ENCODE data around the gene CARNS1. TPM values are rescaled to one million over a fixed set of nuclear protein-coding genes. Genes with fewer than 3 reads are reported as not detected.

CARNS1 gene
- total RNA-seq, 3 donors from 2014 or later, result 0.16 to 4.2 (median 0.66) TPM

- H3K9me3 ChIP-seq, result no peaks in the 10 kb centered on the region
- H3K27ac ChIP-seq, result no peak overlapping the region
- peaks cover 4 to 5% of the 10 kb centered on the region in 2 donors for H3K4me1 ChIP-seq
- TF ChIP-seq POLR2A (IDR thresholded peaks at IDR 0.05) (no peak), CTCF (IDR thresholded peaks at IDR 0.05) (no peak), POLR2AphosphoS5 (IDR thresholded peaks at IDR 0.05) (no peak)
- no peak for DNase-seq (ENCODE audit: low spot score in 2 of 2)
- H3K36me3 ChIP-seq, result no peaks in the 10 kb centered on the region
- no peak overlapping the region for H3K4me3 ChIP-seq
- no peaks in the 10 kb centered on the region for H3K27me3 ChIP-seq
- intact Hi-C loops (cut with DNase I; ENCODE audit: low total_unique reads), result no loop called here
These were observed 55.0 kb downstream of the CARNS1 start for GRCh38 chr11:67470337-67471002.

- intact Hi-C loops (cut with DNase I; ENCODE audit: low total_unique reads), result loop anchor here (2.0 kb wide), 1 partner anchor 38 kb away; no protein-coding TSS in a partner anchor
- no peak for TF ChIP-seq POLR2A (IDR thresholded peaks at IDR 0.05)
- TF ChIP-seq POLR2AphosphoS5 (IDR thresholded peaks at IDR 0.05), result no peak
- no peak for TF ChIP-seq CTCF (IDR thresholded peaks at IDR 0.05)
These were observed 57.4 kb downstream of the CARNS1 start for GRCh38 chr11:67472882-67473281.

More at GRCh38 chr11:67472882-67473281, 57.4 kb downstream of the CARNS1 start:
- H3K27me3 ChIP-seq, result no peaks in the 10 kb centered on the region
- no peak overlapping the region for H3K27ac ChIP-seq
- H3K4me3 ChIP-seq, result no peak overlapping the region
- H3K9me3 ChIP-seq, result no peaks in the 10 kb centered on the region
- no peaks in the 10 kb centered on the region for H3K4me1 ChIP-seq
- H3K36me3 ChIP-seq, result no peaks in the 10 kb centered on the region
- DNase-seq (ENCODE audit: low spot score in 2 of 2), result no peak

Other genes with a start within 250 kb of the CARNS1 start
- gene GRK2, start 149.2 kb upstream of the CARNS1 start, total RNA-seq, result 10 to 100 TPM; 41.1 to 52.8 (median 52.1) TPM
- gene ANKRD13D, start 126.4 kb upstream of the CARNS1 start, total RNA-seq, result 10 to 100 TPM; 23.7 to 51.8 (median 40.7) TPM
- 10 to 100 TPM; 28.8 to 55.2 (median 34.4) TPM for gene SSH3, start 112.1 kb upstream of the CARNS1 start, total RNA-seq
- gene POLD4, start 62.1 kb upstream of the CARNS1 start, total RNA-seq, result 10 to 100 TPM; 48.7 to 91.5 (median 69.2) TPM
- 10 to 100 TPM in 2 of 3 donors, 1 to 10 TPM in 1; 3.2 to 11.1 (median 10.2) TPM for gene CLCF1, start 42.1 kb upstream of the CARNS1 start, total RNA-seq
- gene RAD9A, start 23.7 kb upstream of the CARNS1 start, total RNA-seq, result 10 to 100 TPM; 11.0 to 31.0 (median 24.6) TPM
- gene PPP1CA, start 13.8 kb upstream of the CARNS1 start, total RNA-seq, result 10 to 100 TPM; 73.1 to 91.9 (median 76.7) TPM
- 1 to 10 TPM in 2 of 3 donors, under 1 TPM in 1; 0.66 to 2.0 (median 1.6) TPM for gene TBC1D10C, start 11.6 kb upstream of the CARNS1 start, total RNA-seq
- gene RPS6KB2, start 12.8 kb downstream of the CARNS1 start, total RNA-seq, result 10 to 100 TPM; 28.0 to 41.6 (median 40.1) TPM
- 1 to 10 TPM; 2.1 to 9.2 (median 8.0) TPM for gene PTPRCAP, start 22.0 kb downstream of the CARNS1 start, total RNA-seq
- 10 to 100 TPM; 73.6 to 84.3 (median 80.0) TPM for gene CORO1B, start 27.8 kb downstream of the CARNS1 start, total RNA-seq
- gene GPR152, start 37.1 kb downstream of the CARNS1 start, total RNA-seq, result not detected
- gene CABP4, start 39.7 kb downstream of the CARNS1 start, total RNA-seq, result 10 to 100 TPM in 1 of 3 donors, 1 to 10 TPM in 2; 3.5 to 10.7 (median 3.9) TPM
- 10 to 100 TPM; 37.8 to 54.2 (median 42.3) TPM for gene TMEM134, start 53.6 kb downstream of the CARNS1 start, total RNA-seq
- gene AIP, start 67.3 kb downstream of the CARNS1 start, total RNA-seq, result 10 to 100 TPM; 66.4 to 84.5 (median 69.8) TPM
- 10 to 100 TPM in 2 of 3 donors, 1 to 10 TPM in 1; 6.4 to 20.0 (median 11.7) TPM for gene PITPNM1, start 89.7 kb downstream of the CARNS1 start, total RNA-seq
- gene CDK2AP2, start 92.5 kb downstream of the CARNS1 start, total RNA-seq, result 10 to 100 TPM; 32.1 to 35.4 (median 32.8) TPM
- gene CABP2, start 107.8 kb downstream of the CARNS1 start, total RNA-seq, result not detected
- gene GSTP1, start 168.1 kb downstream of the CARNS1 start, total RNA-seq, result 1,000 to 10,000 TPM in 2 of 3 donors, 100 to 1,000 TPM in 1; 552 to 1,029 (median 1,013) TPM
- 100 to 1,000 TPM; 159 to 222 (median 186) TPM for gene NDUFV1, start 191.3 kb downstream of the CARNS1 start, total RNA-seq
- gene NUDT8, start 214.3 kb downstream of the CARNS1 start, total RNA-seq, result 10 to 100 TPM in 2 of 3 donors, 1 to 10 TPM in 1; 9.7 to 15.1 (median 12.0) TPM
- not detected for gene TBX10, start 224.1 kb downstream of the CARNS1 start, total RNA-seq
- gene ACY3, start 235.1 kb downstream of the CARNS1 start, total RNA-seq, result under 1 TPM in 2 of 3 donors, not detected in 1; 0.66 to 0.73 TPM

Data from breast epithelium (tissue), 4 donors.